GM23338 (cell line): ENCODE measurements around the gene KCNK17. TPM values are rescaled to one million over a fixed set of nuclear protein-coding genes. Genes with fewer than 3 reads are reported as not detected.

Experiments used
- ATAC-seq: fragments of 200-7000 bp; cut with Tn5 transposase; 3 replicates; pipeline ENCODE4 v1.9.1; 2020
- DNase-seq: peaks from one replicate; pipeline ENCODE4 v3.0.0-alpha.2; 2015; ENCODE audit warnings: low spot score
- H2AFZ ChIP-seq: fragments of 200-600 bp; sonication (generic); 2 replicates; pipeline ENCODE4 v1.8.0; 2016; ENCODE audit warnings: antibody characterized with exemption, mild to moderate bottlenecking, moderate library complexity
- H3F3A ChIP-seq: fragments of 200-600 bp; sonication (generic); replicated peaks from 2 replicates; pipeline ENCODE4 v1.8.0; 2017; ENCODE audit warnings: antibody characterized with exemption, mixed run types, low read depth
- H3K27ac ChIP-seq: fragments of 200-600 bp; sonication (generic); 2 replicates; pipeline ENCODE4 v1.6.1; 2016; ENCODE audit warnings: low read depth
- H3K27me3 ChIP-seq: fragments of 200-600 bp; sonication (generic); 2 replicates; pipeline ENCODE4 v1.8.0; 2016; ENCODE audit warnings: mild to moderate bottlenecking, mixed run types, moderate library complexity; ENCODE audit not compliant: insufficient read depth
- H3K36me3 ChIP-seq: fragments of 200-600 bp; sonication (generic); 2 replicates; pipeline ENCODE4 v1.8.0; 2016; ENCODE audit warnings: mild to moderate bottlenecking; ENCODE audit not compliant: insufficient read depth
- H3K4me1 ChIP-seq: fragments of 200-600 bp; sonication (generic); 2 replicates; pipeline ENCODE4 v1.8.0; 2016; ENCODE audit warnings: mild to moderate bottlenecking, moderate library complexity; ENCODE audit not compliant: insufficient read depth
- H3K4me2 ChIP-seq: fragments of 200-600 bp; sonication (generic); 2 replicates; pipeline ENCODE4 v1.7.1; 2017; ENCODE audit warnings: mixed run types
- H3K4me3 ChIP-seq: fragments of 200-600 bp; sonication (generic); 2 replicates; pipeline ENCODE4 v1.6.1; 2016; ENCODE audit warnings: mixed run types
- H3K79me2 ChIP-seq: fragments of 200-600 bp; sonication (generic); replicated peaks from 2 replicates; pipeline ENCODE4 v1.8.0; 2017; ENCODE audit warnings: mild to moderate bottlenecking; ENCODE audit not compliant: insufficient read depth
- H3K9me2 ChIP-seq: fragments of 200-600 bp; sonication (generic); 2 replicates; pipeline ENCODE4 v1.8.0; 2017; ENCODE audit not compliant: insufficient read depth
- H4K20me1 ChIP-seq: fragments of 200-600 bp; sonication (generic); replicated peaks from 2 replicates; pipeline ENCODE4 v1.8.0; 2017; ENCODE audit warnings: mild to moderate bottlenecking; ENCODE audit not compliant: insufficient read depth
- H3K27ac Mint-ChIP-seq: 2 replicates; pipeline ENCODE4 v1.8.0; 2020; ENCODE audit warnings: inconsistent platforms, mild to moderate bottlenecking, moderate library complexity, mixed read lengths
- H3K27me3 Mint-ChIP-seq: 3 replicates; pipeline ENCODE4 v1.8.0; 2022; ENCODE audit warnings: low read depth, mild to moderate bottlenecking, moderate library complexity, mixed read lengths, inconsistent platforms; ENCODE audit not compliant: insufficient read depth, poor library complexity
- H3K36me3 Mint-ChIP-seq: 3 replicates; pipeline ENCODE4 v1.8.0; 2021; ENCODE audit warnings: low read depth, mild to moderate bottlenecking, inconsistent platforms, moderate library complexity, mixed read lengths
- H3K4me1 Mint-ChIP-seq: 3 replicates; pipeline ENCODE4 v1.8.0; 2020; ENCODE audit warnings: mild to moderate bottlenecking, inconsistent platforms, mixed read lengths
- H3K4me3 Mint-ChIP-seq: 3 replicates; pipeline ENCODE4 v1.8.0; 2021; ENCODE audit warnings: moderate library complexity, mild to moderate bottlenecking, inconsistent platforms, mixed read lengths
- H3K9me3 Mint-ChIP-seq: 3 replicates; pipeline ENCODE4 v1.8.0; 2020; ENCODE audit warnings: moderate library complexity, mild to moderate bottlenecking, inconsistent platforms, mixed read lengths
- EZH2 ChIP-seq: fragments of 200-600 bp; sonication (generic); IDR thresholded peaks from one replicate; pipeline ENCODE4 v1.8.0; 2017; ENCODE audit warnings: antibody characterized with exemption, mild to moderate bottlenecking, low read depth; ENCODE audit not compliant: unreplicated experiment
- POLR2AphosphoS5 ChIP-seq: IDR thresholded peaks from 2 replicates; pipeline ENCODE4 v1.6.1; 2016; ENCODE audit warnings: antibody characterized with exemption, low read depth
- STAT1 ChIP-seq: IDR thresholded peaks from one replicate; pipeline ENCODE4 v1.6.1; 2016; ENCODE audit warnings: antibody characterized with exemption; ENCODE audit not compliant: unreplicated experiment
- ZNF114 ChIP-seq: fragments of 250-450 bp; sonication (Bioruptor Pico); IDR thresholded peaks from 2 replicates; pipeline ENCODE4 v1.5.0; 2020; ENCODE audit warnings: mild to moderate bottlenecking, moderate library complexity
- ZNF331 ChIP-seq: fragments of 250-450 bp; sonication (Bioruptor Pico); IDR thresholded peaks from 2 replicates; pipeline ENCODE4 v1.5.0; 2020; ENCODE audit warnings: low read depth, mild to moderate bottlenecking, moderate library complexity
- polyA plus RNA-seq: library from polyadenylated mRNA; unstranded; fragments of >200 nt; fragmentation: Nextera tagmentation; extraction: Ambion mirVana; gene quantifications from 2 replicates; pipeline ENCODE4 v1.2.1, GENCODE V29; 2016
- total RNA-seq: library from RNA; depleted of rRNA; stranded (reverse); fragments of >200 nt; shearing (Covaris generic); gene quantifications from 2 replicates; pipeline ENCODE4 v1.2.3, GENCODE V29; 2014
- TF ChIP-seq, protein P1 (sequence below): IDR thresholded peaks from one replicate; pipeline ENCODE4 v1.6.1; 2018; ENCODE audit warnings: antibody characterized with exemption; ENCODE audit not compliant: unreplicated experiment
- TF ChIP-seq, protein P2 (sequence below), 2 experiments: fragments of 200-600 bp in 1 of 2; sonication (generic) in 1 of 2; conservative IDR thresholded peaks; 2 replicates each; pipeline versions ENCODE4 v1.5.1 to v1.6.1; 2016 to 2017; ENCODE audit warnings: antibody characterized with exemption in 2 of 2, low read depth in 2 of 2, mild to moderate bottlenecking in 2 of 2, moderate library complexity in 1 of 2
- TF ChIP-seq, protein P3 (sequence below): IDR thresholded peaks from 2 replicates; pipeline ENCODE4 v1.6.1; 2016; ENCODE audit warnings: antibody characterized with exemption
- TF ChIP-seq, protein P4 (sequence below): fragments of 250-450 bp; sonication (Bioruptor Pico); IDR thresholded peaks from 2 replicates; pipeline ENCODE4 v1.5.0; 2020; ENCODE audit warnings: mild to moderate bottlenecking, moderate library complexity

KCNK17 gene
- total and polyA plus RNA-seq, 2 experiments from 2014 or later, result 2.2 to 3.1 TPM

DNA sequence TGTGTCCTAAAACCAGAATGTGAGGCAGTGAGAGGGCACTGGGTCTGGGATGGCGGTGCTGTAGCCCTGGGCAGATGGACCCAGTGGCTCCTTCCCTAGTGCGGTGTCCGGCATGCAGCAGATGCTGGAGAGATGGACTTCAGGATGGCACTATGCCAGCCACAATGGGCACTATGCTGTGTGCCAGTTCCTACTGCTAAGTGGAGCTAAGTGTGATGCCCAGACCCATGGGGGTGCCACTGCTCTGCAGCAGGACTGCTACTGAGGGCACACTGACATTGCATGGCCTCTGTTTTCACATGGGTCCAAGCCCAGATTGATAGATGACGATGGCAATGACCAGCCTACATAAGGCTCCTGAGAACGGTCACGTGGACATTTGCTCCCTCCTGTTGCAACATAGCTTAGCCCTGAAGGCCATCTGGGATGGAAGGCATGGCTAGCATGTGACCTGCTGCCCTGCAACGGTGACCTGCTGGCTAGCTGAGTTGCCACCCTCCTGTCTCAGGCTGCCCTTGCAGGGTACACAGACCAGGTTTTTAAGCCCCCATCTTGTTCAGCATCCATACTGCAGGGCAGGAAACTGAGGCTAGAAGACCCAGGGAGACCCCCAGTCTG lies 39.6 kb upstream of the KCNK17 start (continued):
- TF ChIP-seq STAT1, result no peak
- no peak for TF ChIP-seq POLR2AphosphoS5
- TF ChIP-seq, protein P1, sequence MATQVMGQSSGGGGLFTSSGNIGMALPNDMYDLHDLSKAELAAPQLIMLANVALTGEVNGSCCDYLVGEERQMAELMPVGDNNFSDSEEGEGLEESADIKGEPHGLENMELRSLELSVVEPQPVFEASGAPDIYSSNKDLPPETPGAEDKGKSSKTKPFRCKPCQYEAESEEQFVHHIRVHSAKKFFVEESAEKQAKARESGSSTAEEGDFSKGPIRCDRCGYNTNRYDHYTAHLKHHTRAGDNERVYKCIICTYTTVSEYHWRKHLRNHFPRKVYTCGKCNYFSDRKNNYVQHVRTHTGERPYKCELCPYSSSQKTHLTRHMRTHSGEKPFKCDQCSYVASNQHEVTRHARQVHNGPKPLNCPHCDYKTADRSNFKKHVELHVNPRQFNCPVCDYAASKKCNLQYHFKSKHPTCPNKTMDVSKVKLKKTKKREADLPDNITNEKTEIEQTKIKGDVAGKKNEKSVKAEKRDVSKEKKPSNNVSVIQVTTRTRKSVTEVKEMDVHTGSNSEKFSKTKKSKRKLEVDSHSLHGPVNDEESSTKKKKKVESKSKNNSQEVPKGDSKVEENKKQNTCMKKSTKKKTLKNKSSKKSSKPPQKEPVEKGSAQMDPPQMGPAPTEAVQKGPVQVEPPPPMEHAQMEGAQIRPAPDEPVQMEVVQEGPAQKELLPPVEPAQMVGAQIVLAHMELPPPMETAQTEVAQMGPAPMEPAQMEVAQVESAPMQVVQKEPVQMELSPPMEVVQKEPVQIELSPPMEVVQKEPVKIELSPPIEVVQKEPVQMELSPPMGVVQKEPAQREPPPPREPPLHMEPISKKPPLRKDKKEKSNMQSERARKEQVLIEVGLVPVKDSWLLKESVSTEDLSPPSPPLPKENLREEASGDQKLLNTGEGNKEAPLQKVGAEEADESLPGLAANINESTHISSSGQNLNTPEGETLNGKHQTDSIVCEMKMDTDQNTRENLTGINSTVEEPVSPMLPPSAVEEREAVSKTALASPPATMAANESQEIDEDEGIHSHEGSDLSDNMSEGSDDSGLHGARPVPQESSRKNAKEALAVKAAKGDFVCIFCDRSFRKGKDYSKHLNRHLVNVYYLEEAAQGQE, result no peak

DNA sequence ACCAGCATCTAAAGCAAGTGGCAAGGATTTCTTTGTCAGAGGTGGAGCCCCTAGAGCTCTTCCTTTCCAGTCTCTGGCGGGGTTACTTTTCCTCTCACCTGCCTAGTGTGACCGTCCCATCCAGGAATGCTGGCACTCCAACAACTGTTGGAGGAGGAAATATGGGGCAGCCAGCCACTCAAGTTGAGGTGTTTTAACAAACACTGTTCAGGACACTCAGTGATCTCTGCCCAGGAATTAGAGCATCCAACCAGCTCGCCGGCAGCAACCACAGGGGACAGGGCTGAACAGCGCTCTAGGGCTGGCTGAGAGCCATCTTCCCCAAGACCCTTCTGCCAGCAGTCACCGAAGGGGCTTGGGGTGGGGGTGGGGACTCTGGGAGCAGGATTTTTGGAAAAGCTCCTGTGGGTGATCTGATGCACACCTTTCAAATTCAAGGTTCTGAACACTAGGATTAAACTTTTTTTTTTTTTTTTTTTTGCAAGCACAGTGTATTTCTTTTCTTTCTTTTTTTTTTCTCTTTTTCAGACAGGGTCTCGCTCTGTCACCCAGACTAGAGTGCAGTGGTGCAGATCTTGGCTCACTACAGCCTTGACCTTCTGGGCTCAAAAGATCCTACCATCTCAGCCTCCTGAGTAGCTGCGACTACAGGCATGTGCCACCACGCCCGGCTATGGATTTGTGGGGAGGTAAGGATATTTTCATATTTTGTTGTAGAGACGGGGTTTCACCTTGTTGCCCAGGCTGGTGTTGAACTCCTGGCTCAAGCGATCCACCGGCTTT lies 36.7 kb upstream of the KCNK17 start:
- Mint-ChIP-seq H3K4me3 (no peak overlapping the region), H3K27ac (no peak overlapping the region)
- no peak for ATAC-seq
- TF ChIP-seq ZNF331 (CRISPR knock-in tag) (no peak), EZH2 (no peak), ZNF114 (no peak), POLR2AphosphoS5 (no peak), STAT1 (no peak)
- TF ChIP-seq, protein P2, sequence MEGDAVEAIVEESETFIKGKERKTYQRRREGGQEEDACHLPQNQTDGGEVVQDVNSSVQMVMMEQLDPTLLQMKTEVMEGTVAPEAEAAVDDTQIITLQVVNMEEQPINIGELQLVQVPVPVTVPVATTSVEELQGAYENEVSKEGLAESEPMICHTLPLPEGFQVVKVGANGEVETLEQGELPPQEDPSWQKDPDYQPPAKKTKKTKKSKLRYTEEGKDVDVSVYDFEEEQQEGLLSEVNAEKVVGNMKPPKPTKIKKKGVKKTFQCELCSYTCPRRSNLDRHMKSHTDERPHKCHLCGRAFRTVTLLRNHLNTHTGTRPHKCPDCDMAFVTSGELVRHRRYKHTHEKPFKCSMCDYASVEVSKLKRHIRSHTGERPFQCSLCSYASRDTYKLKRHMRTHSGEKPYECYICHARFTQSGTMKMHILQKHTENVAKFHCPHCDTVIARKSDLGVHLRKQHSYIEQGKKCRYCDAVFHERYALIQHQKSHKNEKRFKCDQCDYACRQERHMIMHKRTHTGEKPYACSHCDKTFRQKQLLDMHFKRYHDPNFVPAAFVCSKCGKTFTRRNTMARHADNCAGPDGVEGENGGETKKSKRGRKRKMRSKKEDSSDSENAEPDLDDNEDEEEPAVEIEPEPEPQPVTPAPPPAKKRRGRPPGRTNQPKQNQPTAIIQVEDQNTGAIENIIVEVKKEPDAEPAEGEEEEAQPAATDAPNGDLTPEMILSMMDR (conservative IDR thresholded peaks at IDR 0.05; ENCODE audit: low read depth in 2 of 2), result no peak
- TF ChIP-seq, protein P3, sequence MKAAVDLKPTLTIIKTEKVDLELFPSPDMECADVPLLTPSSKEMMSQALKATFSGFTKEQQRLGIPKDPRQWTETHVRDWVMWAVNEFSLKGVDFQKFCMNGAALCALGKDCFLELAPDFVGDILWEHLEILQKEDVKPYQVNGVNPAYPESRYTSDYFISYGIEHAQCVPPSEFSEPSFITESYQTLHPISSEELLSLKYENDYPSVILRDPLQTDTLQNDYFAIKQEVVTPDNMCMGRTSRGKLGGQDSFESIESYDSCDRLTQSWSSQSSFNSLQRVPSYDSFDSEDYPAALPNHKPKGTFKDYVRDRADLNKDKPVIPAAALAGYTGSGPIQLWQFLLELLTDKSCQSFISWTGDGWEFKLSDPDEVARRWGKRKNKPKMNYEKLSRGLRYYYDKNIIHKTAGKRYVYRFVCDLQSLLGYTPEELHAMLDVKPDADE, result no peak
- TF ChIP-seq, protein P4, sequence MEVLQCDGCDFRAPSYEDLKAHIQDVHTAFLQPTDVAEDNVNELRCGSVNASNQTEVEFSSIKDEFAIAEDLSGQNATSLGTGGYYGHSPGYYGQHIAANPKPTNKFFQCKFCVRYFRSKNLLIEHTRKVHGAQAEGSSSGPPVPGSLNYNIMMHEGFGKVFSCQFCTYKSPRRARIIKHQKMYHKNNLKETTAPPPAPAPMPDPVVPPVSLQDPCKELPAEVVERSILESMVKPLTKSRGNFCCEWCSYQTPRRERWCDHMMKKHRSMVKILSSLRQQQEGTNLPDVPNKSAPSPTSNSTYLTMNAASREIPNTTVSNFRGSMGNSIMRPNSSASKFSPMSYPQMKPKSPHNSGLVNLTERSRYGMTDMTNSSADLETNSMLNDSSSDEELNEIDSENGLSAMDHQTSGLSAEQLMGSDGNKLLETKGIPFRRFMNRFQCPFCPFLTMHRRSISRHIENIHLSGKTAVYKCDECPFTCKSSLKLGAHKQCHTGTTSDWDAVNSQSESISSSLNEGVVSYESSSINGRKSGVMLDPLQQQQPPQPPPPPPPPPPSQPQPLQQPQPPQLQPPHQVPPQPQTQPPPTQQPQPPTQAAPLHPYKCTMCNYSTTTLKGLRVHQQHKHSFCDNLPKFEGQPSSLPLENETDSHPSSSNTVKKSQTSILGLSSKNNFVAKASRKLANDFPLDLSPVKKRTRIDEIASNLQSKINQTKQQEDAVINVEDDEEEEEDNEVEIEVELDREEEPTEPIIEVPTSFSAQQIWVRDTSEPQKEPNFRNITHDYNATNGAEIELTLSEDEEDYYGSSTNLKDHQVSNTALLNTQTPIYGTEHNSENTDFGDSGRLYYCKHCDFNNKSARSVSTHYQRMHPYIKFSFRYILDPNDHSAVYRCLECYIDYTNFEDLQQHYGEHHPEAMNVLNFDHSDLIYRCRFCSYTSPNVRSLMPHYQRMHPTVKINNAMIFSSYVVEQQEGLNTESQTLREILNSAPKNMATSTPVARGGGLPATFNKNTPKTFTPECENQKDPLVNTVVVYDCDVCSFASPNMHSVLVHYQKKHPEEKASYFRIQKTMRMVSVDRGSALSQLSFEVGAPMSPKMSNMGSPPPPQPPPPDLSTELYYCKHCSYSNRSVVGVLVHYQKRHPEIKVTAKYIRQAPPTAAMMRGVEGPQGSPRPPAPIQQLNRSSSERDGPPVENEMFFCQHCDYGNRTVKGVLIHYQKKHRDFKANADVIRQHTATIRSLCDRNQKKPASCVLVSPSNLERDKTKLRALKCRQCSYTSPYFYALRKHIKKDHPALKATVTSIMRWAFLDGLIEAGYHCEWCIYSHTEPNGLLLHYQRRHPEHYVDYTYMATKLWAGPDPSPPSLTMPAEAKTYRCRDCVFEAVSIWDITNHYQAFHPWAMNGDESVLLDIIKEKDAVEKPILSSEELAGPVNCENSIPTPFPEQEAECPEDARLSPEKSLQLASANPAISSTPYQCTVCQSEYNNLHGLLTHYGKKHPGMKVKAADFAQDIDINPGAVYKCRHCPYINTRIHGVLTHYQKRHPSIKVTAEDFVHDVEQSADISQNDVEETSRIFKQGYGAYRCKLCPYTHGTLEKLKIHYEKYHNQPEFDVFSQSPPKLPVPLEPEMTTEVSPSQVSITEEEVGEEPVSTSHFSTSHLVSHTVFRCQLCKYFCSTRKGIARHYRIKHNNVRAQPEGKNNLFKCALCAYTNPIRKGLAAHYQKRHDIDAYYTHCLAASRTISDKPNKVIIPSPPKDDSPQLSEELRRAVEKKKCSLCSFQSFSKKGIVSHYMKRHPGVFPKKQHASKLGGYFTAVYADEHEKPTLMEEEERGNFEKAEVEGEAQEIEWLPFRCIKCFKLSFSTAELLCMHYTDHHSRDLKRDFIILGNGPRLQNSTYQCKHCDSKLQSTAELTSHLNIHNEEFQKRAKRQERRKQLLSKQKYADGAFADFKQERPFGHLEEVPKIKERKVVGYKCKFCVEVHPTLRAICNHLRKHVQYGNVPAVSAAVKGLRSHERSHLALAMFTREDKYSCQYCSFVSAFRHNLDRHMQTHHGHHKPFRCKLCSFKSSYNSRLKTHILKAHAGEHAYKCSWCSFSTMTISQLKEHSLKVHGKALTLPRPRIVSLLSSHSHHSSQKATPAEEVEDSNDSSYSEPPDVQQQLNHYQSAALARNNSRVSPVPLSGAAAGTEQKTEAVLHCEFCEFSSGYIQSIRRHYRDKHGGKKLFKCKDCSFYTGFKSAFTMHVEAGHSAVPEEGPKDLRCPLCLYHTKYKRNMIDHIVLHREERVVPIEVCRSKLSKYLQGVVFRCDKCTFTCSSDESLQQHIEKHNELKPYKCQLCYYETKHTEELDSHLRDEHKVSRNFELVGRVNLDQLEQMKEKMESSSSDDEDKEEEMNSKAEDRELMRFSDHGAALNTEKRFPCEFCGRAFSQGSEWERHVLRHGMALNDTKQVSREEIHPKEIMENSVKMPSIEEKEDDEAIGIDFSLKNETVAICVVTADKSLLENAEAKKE, result no peak

More for the DNA sequence above, 36.7 kb upstream of the KCNK17 start:
- H3K4me3 ChIP-seq, result no peak overlapping the region
- H3F3A ChIP-seq, result no peaks in the 10 kb centered on the region
- DNase-seq, result no peak
- no peak overlapping the region for H2AFZ ChIP-seq
- Mint-ChIP-seq H3K9me3 (no peaks in the 10 kb centered on the region), H3K4me1 (0 out of 3 replicates have a peak, but pooled peaks cover 2% of the 10 kb centered on the region), H3K27me3 (peaks cover 3% of the 10 kb centered on the region), H3K36me3 (no peaks in the 10 kb centered on the region)
- H3K4me1 ChIP-seq, result no peaks in the 10 kb centered on the region
- H3K79me2 ChIP-seq, result no peaks in the 10 kb centered on the region
- H4K20me1 ChIP-seq, result no peaks in the 10 kb centered on the region
- no peak overlapping the region for H3K27ac ChIP-seq
- no peak overlapping the region for H3K4me2 ChIP-seq
- H3K9me2 ChIP-seq, result no peaks in the 10 kb centered on the region
- no peaks in the 10 kb centered on the region for H3K27me3 ChIP-seq
- no peaks in the 10 kb centered on the region for H3K36me3 ChIP-seq
